Epidermal melanocyte (primary cell): ENCODE measurements around the gene SCN9A.
"Not testable (repeated sequence)": the region's sequence is repeated elsewhere in the genome, so short reads cannot be mapped to it uniquely, and the experiment has no call there.

Experiments used
- DNase-seq: peaks from one replicate; pipeline ENCODE4 v3.0.0; 2011; ENCODE audit warnings: low spot score; ENCODE audit not compliant: insufficient read length

Gene SCN9A

GRCh38 chr2:166335284-166335683 lies 40.5 kb downstream of the SCN9A start:
- no peak for DNase-seq

- no peak for DNase-seq
Measured at GRCh38 chr2:166334805-166335204, 40.9 kb downstream of the SCN9A start.

GRCh38 chr2:166333801-166334200 lies 41.9 kb downstream of the SCN9A start:
- no peak for DNase-seq

GRCh38 chr2:166332106-166332505 lies 43.6 kb downstream of the SCN9A start:
- no peak for DNase-seq

GRCh38 chr2:166331468-166331867 lies 44.3 kb downstream of the SCN9A start:
- DNase-seq, result no peak

- DNase-seq, result no peak
Measured at GRCh38 chr2:166329465-166329864, 46.3 kb downstream of the SCN9A start.

GRCh38 chr2:166328147-166328546 lies 47.6 kb downstream of the SCN9A start:
- no peak for DNase-seq

GRCh38 chr2:166321076-166321475 lies 54.7 kb downstream of the SCN9A start:
- DNase-seq, result no peak

- no peak for DNase-seq
Measured at GRCh38 chr2:166314022-166314759, 61.6 kb downstream of the SCN9A start.

- not testable (repeated sequence) for DNase-seq
Measured at GRCh38 chr2:166312863-166313262, 62.9 kb downstream of the SCN9A start.

- DNase-seq, result no peak
Measured at GRCh38 chr2:166307326-166307725, 68.4 kb downstream of the SCN9A start.

GRCh38 chr2:166304656-166305055 lies 71.1 kb downstream of the SCN9A start:
- DNase-seq, result no peak

- DNase-seq, result no peak
Measured at GRCh38 chr2:166302036-166302435, 73.7 kb downstream of the SCN9A start.

- DNase-seq, result no peak
Measured at GRCh38 chr2:166297951-166298350, 77.8 kb downstream of the SCN9A start.

- no peak for DNase-seq
Measured at GRCh38 chr2:166293984-166294383, 81.8 kb downstream of the SCN9A start.

GRCh38 chr2:166285215-166285614 lies 90.5 kb downstream of the SCN9A start:
- no peak for DNase-seq

GRCh38 chr2:166284359-166284758 lies 91.4 kb downstream of the SCN9A start:
- DNase-seq, result no peak

- DNase-seq, result no peak
Measured at GRCh38 chr2:166282154-166282553, 93.6 kb downstream of the SCN9A start.

GRCh38 chr2:166278856-166279255 lies 96.9 kb downstream of the SCN9A start:
- DNase-seq, result no peak

- no peak for DNase-seq
Measured at GRCh38 chr2:166270376-166270775, 105.4 kb downstream of the SCN9A start.

GRCh38 chr2:166269322-166269721 lies 106.4 kb downstream of the SCN9A start:
- no peak for DNase-seq

- DNase-seq, result no peak
Measured at GRCh38 chr2:166257859-166258258, 117.9 kb downstream of the SCN9A start.

- DNase-seq, result no peak
Measured at GRCh38 chr2:166256896-166257295, 118.8 kb downstream of the SCN9A start.

GRCh38 chr2:166249318-166249717 lies 126.4 kb downstream of the SCN9A start:
- DNase-seq, result no peak
